ENCODE measurements around the gene KRT74. TPM values are rescaled to one million over a fixed set of nuclear protein-coding genes. Genes with fewer than 3 reads are reported as not detected.

The KRT74 gene
- total RNA-seq, 2 donors from 2014 or later = not detected

DNA sequence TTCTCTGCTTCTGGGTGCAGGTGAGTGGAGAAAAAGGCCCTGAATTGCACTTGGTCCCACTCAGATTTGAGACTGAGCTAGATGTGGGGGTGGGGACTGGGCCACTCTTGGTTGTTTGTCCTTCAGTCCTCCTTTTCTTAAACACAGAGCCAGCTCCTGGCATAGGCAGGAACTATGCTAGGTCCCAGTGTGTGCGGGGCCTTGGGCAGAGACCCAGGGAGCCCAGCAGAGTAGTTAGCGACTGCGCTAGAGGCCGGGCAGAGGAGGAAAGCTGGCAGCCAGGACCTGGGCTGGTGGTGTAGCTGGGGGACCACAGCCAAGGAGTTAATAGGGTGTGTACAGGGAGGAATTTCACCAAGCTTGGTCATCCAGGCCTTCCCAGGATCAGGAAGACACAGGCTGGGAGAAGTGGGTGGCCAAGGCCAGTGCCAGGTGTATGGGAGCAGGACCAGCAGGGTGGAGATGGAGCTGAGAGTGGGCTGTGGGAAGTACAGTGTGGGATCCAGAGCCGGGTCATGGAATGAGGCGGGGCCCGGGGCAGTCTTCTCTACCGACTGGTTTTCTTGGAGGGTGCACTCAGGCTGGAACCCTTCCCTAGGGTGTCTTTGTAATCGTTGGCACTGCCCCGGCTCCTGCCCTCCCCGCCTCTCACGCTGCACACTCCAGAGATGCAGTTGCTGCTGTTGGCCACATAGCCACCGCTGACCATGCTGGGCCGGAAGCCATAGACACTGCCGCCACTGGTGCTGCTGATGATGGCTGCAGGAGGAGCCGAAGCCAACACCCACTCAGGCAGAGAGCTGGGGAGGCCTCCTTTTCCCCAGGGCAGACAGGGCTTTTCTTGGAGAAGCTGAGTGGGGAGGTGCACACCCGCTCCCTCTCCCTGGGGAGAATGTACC lies 29.4 kb downstream of the KRT74 start:
- DNase-seq (no peak), ATAC-seq (peak; percentile 68 to 88)
- intact Hi-C loops (cut with DNase I) = no loop called here

DNA sequence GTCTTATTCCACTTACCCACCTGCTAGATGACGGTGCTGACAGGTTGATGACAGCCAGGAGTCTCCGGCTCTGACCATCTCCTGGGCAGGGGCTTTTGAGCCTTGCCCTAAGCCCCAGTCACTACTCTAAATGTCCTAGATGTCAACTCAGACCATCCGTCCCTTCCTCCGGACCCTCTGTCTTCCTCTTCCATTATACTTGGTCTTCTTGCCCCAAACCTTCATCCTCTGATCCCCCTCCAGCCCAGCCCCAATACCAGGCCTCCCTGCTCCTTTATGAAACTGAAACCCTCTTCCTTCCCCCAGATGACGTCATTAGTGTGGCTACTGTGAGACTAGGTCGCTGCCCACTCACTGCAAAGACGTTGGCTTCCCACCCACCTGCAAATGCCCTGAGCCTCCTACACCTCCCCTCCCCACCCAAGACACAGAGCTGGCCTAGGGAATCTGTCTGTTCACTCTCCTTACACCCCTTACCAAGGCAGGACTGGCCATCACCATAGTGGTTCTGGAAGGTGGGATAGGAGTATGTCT lies 30.8 kb downstream of the KRT74 start:
- DNase-seq (no peak), ATAC-seq (no peak)
- intact Hi-C loops (cut with DNase I) = no loop called here

DNA sequence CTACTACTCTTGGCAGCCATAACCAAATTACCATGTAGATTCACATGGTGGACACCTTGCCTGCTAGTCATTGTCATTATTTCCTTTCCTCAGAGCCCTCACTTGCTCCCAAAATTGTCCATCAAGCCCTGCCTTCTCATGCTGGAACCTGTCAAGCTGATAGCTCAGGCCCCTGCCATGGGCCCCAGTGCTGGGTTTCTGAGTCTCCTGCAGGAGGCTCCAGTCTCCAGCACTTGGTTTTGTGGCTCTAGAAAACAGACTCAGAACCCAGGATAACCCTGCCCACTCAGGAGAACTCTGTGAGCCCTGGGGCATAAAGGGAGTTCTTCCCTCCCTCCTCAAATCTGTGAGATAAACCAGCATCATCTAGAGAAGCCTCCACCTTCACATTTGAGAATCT lies 31.5 kb downstream of the KRT74 start:
- DNase-seq (no peak), ATAC-seq (no peak)
- intact Hi-C loops (cut with DNase I) = no loop called here

DNA sequence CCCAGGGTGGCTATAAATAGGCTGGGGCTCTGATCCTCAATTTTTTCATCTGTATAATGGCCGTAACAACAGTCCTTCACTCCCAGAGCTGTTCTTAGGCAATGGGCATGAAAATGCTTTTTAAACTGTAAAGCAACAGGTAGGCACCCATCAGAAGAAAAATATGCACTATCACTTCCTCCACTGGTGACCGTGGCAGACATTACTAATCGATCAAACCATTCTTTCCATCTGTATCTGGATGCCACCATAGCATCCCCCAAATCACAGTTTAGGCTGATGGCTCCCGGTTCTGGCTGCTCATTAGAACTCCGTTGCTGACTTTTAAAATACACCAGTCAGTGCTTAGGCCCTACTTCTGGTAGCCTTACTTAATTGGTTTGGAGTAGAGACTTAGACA lies 31.9 kb downstream of the KRT74 start:
- ATAC-seq = no peak
- no peak for DNase-seq
- intact Hi-C loops (cut with DNase I) = no loop called here

DNA sequence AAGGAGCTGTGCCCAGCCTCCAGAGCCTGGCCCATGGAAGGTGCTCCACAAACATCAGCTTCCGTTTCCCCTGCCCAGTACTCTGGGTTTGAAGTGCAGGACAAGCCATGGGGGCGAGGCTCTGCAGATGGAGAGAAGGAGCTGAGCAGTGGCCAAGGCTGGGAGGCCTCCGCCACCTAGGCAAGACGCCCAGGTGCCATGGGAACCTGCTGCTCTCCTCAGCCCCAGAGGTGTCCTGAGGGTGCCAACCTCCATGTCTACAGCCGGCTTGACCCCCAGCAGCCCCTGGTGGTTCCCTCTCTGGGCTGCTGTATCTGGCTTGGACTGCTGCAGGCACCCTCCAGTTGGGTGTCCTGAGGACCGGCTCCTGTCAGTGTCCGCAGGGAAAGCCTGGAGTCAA lies 33.1 kb downstream of the KRT74 start:
- ATAC-seq (no peak), DNase-seq (no peak)
- intact Hi-C loops (cut with DNase I) = no loop called here

DNA sequence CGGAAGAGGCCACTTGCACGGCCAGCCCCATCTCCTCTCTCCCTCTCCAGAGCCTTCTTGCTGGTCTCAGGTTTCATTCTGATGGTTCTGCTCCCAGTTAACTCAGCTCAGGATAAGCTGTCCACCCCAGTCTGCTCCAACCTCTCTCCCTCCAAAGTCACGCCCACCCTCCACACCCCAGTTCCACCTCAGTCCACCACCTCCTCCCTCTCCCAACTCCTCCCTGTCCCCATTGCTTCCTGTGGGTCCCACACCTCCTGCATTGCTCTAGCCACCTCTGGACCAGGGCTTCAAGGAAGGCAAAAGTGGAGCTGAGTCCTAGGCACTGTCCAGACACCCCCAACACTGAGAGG lies 33.8 kb downstream of the KRT74 start:
- ATAC-seq = no peak
- no peak for DNase-seq
- intact Hi-C loops (cut with DNase I) = no loop called here

DNA sequence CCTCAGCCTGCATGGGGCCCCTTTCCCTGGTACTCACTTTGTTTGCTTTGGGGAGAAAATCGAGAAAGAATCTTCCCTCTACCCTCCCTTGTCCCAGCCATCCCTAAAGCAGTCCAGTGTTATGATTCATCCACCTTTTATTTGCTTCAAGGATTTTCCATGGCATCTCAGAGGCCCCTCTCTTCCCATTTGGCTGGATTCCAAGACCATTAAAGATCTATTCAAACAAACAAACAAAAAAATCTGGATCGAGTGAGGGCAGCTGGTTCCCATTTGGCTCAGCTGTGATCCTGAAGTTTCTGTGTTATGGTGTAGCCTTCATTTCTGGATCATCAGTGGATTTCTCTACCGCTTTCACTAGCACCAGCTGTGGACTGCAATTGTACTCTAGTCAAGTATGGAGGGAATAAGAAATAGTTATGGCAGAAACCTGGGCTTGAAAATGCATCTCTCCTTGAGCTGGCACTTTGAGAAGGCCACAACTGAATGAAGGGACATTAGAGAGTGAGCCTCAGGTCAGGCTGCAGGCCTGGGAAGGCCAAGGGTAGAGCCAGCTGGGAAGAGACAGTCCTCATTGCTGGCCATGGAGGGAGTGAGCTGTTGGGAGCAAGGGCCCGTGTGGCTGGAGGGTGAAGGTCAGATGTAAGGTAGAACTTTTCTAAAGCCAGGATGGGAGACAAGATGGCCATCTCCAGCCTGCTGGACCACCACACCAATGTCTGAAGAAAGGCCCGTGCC lies 34.4 kb downstream of the KRT74 start:
- ATAC-seq = no peak
- no peak for DNase-seq
- intact Hi-C loops (cut with DNase I) = no loop called here

DNA sequence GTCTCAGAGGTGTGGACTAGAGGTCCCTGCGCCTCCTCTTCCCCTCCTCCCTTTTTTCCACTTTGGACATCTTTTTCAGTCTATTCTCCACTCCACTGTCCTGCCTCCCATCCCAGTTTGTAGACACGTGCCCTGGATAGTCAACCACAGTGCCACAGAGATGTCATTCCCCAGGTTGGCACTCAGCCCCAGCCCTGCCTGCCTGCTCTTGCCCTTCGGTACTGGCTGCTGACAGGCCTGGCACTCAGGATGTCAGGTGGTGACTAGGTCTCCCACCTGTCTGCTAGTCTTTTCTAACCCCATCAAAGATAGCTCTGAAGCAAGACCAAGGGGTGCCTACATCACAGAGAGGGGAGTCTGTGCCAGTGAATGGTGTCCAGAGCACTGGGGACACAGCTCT lies 36.5 kb downstream of the KRT74 start:
- no peak for DNase-seq
- ATAC-seq = no peak
- intact Hi-C loops (cut with DNase I) = no loop called here

DNA sequence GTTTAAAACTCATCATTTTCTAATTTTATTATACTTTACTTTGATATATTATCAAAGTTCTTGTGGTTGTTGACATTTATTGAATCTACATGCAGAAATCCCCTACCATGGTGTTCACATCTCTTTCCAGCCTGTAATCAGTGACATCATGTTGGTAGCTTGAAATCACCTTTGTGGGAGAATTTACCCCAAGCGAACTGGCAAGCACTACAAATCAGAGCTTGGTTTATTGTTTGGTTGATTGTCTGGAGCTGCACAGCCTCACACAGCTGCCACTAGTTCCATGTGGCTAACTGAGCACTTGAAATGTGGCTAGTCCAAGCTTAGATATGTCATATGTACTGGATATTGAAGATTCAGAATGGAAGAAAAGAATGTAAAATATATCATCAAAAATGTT lies 38.1 kb downstream of the KRT74 start:
- no peak for ATAC-seq
- intact Hi-C loops (cut with DNase I) = no loop called here
- no peak for DNase-seq

DNA sequence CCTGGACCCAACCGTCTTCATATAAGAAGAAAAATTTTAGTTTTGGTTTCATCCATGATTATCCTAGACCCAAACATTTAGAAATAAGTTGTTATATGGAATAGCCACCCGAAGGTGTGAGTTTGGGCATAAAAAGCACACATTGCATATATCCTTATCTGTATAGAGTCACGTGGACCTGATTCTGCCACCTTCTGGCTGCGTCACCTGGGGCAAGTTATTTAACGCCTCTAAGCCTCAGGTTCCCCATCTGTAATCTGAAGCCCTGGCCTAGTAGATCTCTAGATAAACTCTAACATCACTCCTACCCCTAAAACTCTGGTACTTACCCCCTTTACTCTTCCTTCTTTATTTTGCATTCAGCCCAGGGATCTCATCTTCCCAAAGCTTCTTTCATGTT lies 39.2 kb downstream of the KRT74 start:
- ATAC-seq (no peak), DNase-seq (no peak)
- intact Hi-C loops (cut with DNase I) = no loop called here

DNA sequence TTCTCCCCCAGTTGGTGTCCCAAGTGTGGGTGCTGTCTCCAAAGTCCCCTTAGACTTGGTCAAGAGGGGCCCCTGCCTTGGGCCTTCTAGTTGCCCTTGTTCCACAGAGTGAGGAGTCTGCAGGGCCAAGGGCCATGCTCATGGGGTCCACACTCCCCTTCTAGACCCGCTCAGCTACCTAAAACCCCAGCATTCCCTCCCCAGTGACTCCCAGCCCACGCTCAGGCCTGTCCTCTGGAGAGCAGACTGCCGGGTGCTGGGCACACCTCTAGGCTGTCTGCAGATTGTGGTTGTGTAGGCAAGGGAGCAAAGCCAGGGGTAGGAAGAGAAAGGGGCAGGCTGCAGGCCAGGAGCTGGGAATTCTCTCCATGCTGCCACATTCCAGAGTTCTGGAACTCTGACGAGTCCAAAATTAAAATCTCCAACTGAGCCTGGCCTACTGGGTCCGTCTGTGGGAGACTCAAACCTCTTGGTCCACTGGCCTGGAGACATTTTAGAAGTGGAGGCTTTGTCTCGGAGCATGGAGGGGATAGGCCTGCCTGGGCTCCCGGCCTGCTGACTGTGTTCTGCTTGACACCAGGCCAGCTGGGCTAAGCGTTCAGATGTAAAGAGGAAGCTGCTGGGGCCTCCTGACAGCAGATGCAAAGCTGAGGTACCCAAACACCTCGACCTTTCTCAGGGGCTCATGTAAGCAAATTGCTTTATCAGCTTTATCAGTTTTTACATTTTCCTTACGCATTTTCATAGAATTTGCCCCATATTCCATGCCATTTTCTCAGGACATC lies 39.8 kb downstream of the KRT74 start:
- DNase-seq (no peak), ATAC-seq (peak in 1 of 2 donors; percentile 27)
- intact Hi-C loops (cut with DNase I) = no loop called here

DNA sequence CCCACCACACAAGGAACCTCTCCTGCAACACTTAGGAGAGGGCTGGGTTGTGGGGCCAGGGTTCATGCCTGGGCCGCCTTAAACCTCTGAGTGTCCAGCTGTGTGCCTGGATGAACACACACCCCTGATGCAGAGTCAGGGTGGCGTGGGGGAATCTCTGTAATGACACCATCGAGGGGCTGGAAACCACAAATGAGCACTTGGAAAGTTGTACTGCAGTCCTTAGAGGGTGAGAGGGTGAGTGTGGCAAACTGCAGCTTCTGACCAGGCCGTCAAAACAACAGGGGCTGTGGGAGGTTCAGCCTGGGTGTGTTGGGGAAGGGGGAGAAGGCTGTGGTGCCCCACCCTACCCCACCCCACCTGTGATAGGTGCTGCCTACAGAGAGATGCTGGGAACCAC lies 41.0 kb downstream of the KRT74 start:
- intact Hi-C loops (cut with DNase I) = no loop called here
- no peak for DNase-seq
- ATAC-seq = no peak

DNA sequence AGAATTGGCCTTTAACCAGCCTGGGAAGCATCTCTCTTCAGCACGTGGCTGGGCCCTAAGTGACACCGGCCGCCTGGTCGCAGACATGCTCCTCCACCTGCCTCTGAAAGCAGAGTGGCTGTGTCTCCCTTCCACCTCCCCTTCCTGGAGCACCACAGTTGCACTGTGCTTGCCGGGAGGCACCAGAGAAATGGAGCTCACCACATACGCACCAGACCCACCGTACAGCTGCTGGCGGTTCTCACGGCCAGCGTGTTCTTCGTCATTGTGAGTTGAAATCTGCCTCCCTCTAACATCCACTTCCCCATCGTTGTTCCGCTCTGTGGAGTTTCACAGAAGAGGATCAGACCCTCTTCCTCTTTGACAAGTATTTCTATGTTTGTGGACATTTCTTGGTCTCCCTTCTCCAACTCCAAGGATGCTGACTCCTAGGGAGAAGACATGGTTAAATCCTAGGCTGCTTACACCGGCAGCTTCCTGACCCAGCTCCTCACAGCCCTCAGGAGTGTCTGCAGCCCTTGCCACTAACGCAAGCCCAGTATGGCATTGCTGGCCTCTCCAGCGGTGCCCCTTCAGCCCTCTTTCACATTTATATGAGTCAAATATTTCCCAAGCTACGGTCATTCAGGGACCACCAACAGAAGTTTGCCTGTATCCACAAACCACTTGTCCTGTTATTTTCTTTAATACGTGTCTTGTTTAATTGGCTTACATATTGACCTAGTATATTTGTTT lies 41.9 kb downstream of the KRT74 start:
- ATAC-seq (no peak), DNase-seq (no peak)
- intact Hi-C loops (cut with DNase I) = no loop called here

DNA sequence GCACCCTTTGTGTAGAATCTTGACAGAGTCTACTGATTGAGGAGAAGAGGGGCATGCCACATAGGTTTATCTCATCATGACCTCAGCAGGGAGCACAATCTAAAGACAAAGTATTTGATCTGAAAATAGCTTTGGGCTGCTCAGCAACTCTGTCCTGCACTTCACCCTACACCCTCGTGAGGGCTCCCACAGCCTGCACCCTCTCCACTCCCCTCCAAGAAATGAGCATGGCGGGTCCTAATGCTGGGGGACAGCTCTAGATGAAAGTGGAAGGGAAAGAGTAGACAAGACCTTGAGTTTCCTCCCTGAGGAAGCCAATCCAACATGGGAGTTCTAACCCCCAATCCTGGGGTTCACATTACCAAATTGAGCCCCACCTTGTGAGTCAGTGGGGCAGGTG lies 42.7 kb downstream of the KRT74 start:
- DNase-seq (no peak), ATAC-seq (no peak)

DNA sequence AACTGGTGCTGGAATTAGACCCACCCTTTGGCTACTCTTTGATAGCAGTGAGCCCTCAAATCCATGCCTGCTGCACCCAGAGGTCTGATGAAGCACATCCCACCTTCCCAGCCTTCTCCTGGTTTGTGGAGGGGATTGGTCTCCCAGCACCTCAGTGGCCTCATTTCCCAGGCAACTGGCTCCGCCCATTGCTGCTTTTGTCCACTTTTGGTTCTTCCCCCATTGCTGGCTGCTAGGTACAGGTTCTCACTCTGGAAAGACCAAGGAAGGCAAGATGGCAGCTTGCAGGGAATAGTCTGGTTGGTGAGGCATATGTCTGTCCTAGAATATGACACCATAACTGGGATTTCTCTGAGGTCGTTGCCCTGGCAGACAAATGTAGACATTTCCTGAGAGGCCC lies 43.3 kb downstream of the KRT74 start:
- intact Hi-C loops (cut with DNase I) = no loop called here
- ATAC-seq (no peak), DNase-seq (no peak)

More for the DNA sequence above, 42.7 kb downstream of the KRT74 start:
- intact Hi-C loops (cut with DNase I) = no loop called here

DNA sequence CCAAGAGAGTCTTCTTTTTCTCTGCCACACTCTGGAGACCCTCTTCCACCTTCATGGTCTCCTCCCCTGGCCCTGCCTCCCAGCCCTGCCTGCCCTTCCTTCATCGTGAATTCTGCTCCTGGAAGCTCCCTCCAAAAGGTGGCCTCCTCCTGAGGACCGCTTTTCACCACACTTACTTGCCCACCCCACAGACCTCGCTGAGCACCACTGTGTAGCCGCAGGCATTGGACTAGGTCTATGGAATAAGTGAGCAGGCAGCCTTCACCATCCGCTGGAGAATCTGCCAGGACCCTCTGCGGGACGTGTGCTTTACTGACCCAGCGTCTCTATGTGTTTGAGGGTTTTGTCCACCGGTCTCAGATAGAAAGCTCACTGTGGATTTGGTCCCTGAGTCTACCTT lies 43.8 kb downstream of the KRT74 start:
- no peak for DNase-seq
- intact Hi-C loops (cut with DNase I) = no loop called here
- no peak for ATAC-seq

DNA sequence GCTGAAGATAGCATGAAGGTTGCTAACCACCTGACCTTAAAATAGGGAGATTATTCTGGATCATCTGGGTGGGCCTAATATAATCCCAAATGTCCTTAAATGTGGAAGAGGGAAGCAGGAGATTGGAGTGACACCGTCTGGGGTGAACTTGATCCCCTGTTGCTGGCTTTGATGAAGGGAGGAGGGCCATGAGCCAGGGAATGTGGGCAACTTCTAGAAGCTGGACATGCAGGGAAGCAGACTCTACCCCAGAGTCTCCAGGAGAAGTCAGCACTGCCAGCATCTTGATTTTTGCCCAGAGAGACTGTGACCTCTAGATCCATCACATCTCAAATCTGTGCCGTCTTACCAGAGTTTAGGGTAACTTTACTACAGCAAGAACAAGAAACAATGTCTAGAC lies 44.2 kb downstream of the KRT74 start:
- ATAC-seq (no peak), DNase-seq (no peak)
- intact Hi-C loops (cut with DNase I) = no loop called here

DNA sequence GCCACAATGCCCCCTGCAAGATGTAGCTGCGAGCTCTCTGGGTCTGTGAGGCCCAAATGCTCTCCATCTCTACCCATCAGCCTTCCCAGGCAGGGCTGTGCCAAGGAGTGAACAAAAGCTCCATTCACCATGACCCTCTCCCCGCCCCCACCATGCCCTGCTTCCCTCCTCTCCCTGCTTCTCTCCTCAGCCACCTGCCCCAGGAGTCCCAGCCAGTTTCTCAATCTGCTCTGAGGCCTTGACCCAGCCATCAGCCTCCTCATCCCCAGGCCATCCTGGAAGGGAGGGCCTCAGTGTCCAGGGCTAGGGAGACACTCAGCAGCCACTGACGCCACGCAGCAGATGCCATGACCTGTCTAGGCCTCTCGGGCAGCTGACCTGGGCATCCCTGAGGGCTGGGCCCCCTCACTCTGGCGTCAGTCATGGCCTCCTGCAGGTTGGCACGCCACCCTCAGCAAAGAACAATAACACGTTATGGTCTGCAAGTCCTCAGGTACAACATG lies 45.0 kb downstream of the KRT74 start:
- intact Hi-C loops (cut with DNase I) = no loop called here
- ATAC-seq (no peak), DNase-seq (no peak)

Data from left cardiac atrium (tissue), 4 donors.